HK-2 (cell line): Measurements from ENCODE around the gene THRSP.
"Not testable (repeated sequence)": the region's sequence is repeated elsewhere in the genome, so short reads cannot be mapped to it uniquely, and the experiment has no call there.

Source experiments
- DNase-seq: peaks from one replicate; pipeline ENCODE4 v3.0.0-alpha.2; 2018; ENCODE audit not compliant: unreplicated experiment

The THRSP gene

GRCh38 chr11:78063440-78064181, at the start of gene THRSP:
Gene THRSP, plus strand, starts transcription at chr11:78063861. Its CDS starts 21 bp downstream, at chr11:78063882.
- DNase-seq: no peak

- not testable (repeated sequence) for DNase-seq
Measured at GRCh38 chr11:78014937-78015520, 48.6 kb upstream of the THRSP start.

- no peak for DNase-seq
Measured at GRCh38 chr11:78015878-78016277, 47.8 kb upstream of the THRSP start.

- no peak for DNase-seq
Measured at GRCh38 chr11:78019808-78020207, 43.9 kb upstream of the THRSP start.

- no peak for DNase-seq
Measured at GRCh38 chr11:78020246-78020645, 43.4 kb upstream of the THRSP start.

- DNase-seq: no peak
Measured at GRCh38 chr11:78021611-78022010, 42.0 kb upstream of the THRSP start.

- DNase-seq: peak; percentile 70
Measured at GRCh38 chr11:78022397-78023396, 41.0 kb upstream of the THRSP start, which contains the start of gene KCTD14. Gene KCTD14, minus strand, starts transcription at chr11:78023276. Its CDS starts 27 bp downstream, at chr11:78023249.

GRCh38 chr11:78023426-78023825, 40.2 kb upstream of the THRSP start:
- DNase-seq: no peak

GRCh38 chr11:78025378-78025777, 38.3 kb upstream of the THRSP start:
- DNase-seq: no peak

- DNase-seq: no peak
Measured at GRCh38 chr11:78027759-78028158, 35.9 kb upstream of the THRSP start.

- not testable (repeated sequence) for DNase-seq
Measured at GRCh38 chr11:78028423-78028822, 35.2 kb upstream of the THRSP start.

GRCh38 chr11:78030429-78031325, 33.0 kb upstream of the THRSP start:
- no peak for DNase-seq

GRCh38 chr11:78031629-78032028, 32.0 kb upstream of the THRSP start:
- DNase-seq: no peak

GRCh38 chr11:78032090-78032489, 31.6 kb upstream of the THRSP start:
- DNase-seq: no peak

- no peak for DNase-seq
Measured at GRCh38 chr11:78033040-78033439, 30.6 kb upstream of the THRSP start.

- no peak for DNase-seq
Measured at GRCh38 chr11:78034623-78035022, 29.0 kb upstream of the THRSP start.

GRCh38 chr11:78036313-78036712, 27.3 kb upstream of the THRSP start:
- no peak for DNase-seq

- DNase-seq: no peak
Measured at GRCh38 chr11:78037056-78037455, 26.6 kb upstream of the THRSP start.

- no peak for DNase-seq
Measured at GRCh38 chr11:78037825-78038620, 25.6 kb upstream of the THRSP start.

GRCh38 chr11:78038697-78039313, 24.9 kb upstream of the THRSP start:
- no peak for DNase-seq
